ENCODE measurements around the gene SLC25A36. TPM values are rescaled to one million over a fixed set of nuclear protein-coding genes. Genes with fewer than 3 reads are reported as not detected.
"Not testable (repeated sequence)": the region's sequence is repeated elsewhere in the genome, so short reads cannot be mapped to it uniquely, and the experiment has no call there.

The SLC25A36 gene
- total RNA-seq, 1 donor from 2014 or later: 45.7 TPM

- no peak overlapping the region for H3K27ac Mint-ChIP-seq
- ChIA-PET CTCF (no interaction called here), POLR2A (no interaction called here)
- no peaks in the 10 kb centered on the region for H3K9me3 Mint-ChIP-seq
- TF ChIP-seq, protein P1, sequence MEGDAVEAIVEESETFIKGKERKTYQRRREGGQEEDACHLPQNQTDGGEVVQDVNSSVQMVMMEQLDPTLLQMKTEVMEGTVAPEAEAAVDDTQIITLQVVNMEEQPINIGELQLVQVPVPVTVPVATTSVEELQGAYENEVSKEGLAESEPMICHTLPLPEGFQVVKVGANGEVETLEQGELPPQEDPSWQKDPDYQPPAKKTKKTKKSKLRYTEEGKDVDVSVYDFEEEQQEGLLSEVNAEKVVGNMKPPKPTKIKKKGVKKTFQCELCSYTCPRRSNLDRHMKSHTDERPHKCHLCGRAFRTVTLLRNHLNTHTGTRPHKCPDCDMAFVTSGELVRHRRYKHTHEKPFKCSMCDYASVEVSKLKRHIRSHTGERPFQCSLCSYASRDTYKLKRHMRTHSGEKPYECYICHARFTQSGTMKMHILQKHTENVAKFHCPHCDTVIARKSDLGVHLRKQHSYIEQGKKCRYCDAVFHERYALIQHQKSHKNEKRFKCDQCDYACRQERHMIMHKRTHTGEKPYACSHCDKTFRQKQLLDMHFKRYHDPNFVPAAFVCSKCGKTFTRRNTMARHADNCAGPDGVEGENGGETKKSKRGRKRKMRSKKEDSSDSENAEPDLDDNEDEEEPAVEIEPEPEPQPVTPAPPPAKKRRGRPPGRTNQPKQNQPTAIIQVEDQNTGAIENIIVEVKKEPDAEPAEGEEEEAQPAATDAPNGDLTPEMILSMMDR (IDR thresholded peaks at IDR 0.05): no peak
- intact Hi-C loops (cut with micrococcal nuclease): no loop called here
- H3K27me3 Mint-ChIP-seq: no peaks in the 10 kb centered on the region
- H3K36me3 Mint-ChIP-seq (ENCODE audit: low read depth): peaks cover 35% of the 10 kb centered on the region
- H3K4me3 Mint-ChIP-seq: no peak overlapping the region
- H3K4me1 Mint-ChIP-seq: peaks cover 17% of the 10 kb centered on the region
- DNase-seq (no peak), ATAC-seq (ENCODE audit: low read depth) (no peak)
These were observed 14.0 kb downstream of the SLC25A36 start for GRCh38 chr3:140955645-140956044.

GRCh38 chr3:140956058-140956835 is 14.6 kb downstream of the SLC25A36 start:
- Mint-ChIP-seq H3K9me3 (no peaks in the 10 kb centered on the region), H3K4me1 (peaks cover 13% of the 10 kb centered on the region), H3K4me3 (no peak overlapping the region), H3K27ac (no peak overlapping the region), H3K27me3 (no peaks in the 10 kb centered on the region), H3K36me3 (ENCODE audit: low read depth) (peaks cover 40% of the 10 kb centered on the region)
- TF ChIP-seq, protein P1 (IDR thresholded peaks at IDR 0.05): no peak
- CTCF ChIA-PET: interaction anchor here (1.0 kb wide), 1 partner anchor 44 kb away, joined by 3 read pairs; no protein-coding TSS in a partner anchor
- POLR2A ChIA-PET: no interaction called here
- ATAC-seq (ENCODE audit: low read depth) (no peak), DNase-seq (no peak)
- intact Hi-C loops (cut with micrococcal nuclease): no loop called here

- H3K27ac Mint-ChIP-seq: no peak overlapping the region
- ATAC-seq (ENCODE audit: low read depth) (no peak), DNase-seq (no peak)
- H3K27me3 Mint-ChIP-seq: no peaks in the 10 kb centered on the region
- H3K36me3 Mint-ChIP-seq (ENCODE audit: low read depth): peaks cover 48% of the 10 kb centered on the region
- H3K9me3 Mint-ChIP-seq: no peaks in the 10 kb centered on the region
- H3K4me3 Mint-ChIP-seq: no peak overlapping the region
- TF ChIP-seq, protein P1 (IDR thresholded peaks at IDR 0.05): no peak
- H3K4me1 Mint-ChIP-seq: no peaks in the 10 kb centered on the region
- POLR2A ChIA-PET: no interaction called here
- intact Hi-C loops (cut with micrococcal nuclease): loop anchor here (1.0 kb wide), 2 partner anchors 51 to 75 kb away; no protein-coding TSS in a partner anchor
- CTCF ChIA-PET: no interaction called here
These were observed 31.2 kb downstream of the SLC25A36 start for GRCh38 chr3:140972833-140973232.

- DNase-seq: no peak
- TF ChIP-seq, protein P1 (IDR thresholded peaks at IDR 0.05): no peak
- Mint-ChIP-seq H3K4me1 (no peaks in the 10 kb centered on the region), H3K27me3 (no peaks in the 10 kb centered on the region), H3K9me3 (no peaks in the 10 kb centered on the region), H3K36me3 (ENCODE audit: low read depth) (peaks cover 50% of the 10 kb centered on the region), H3K4me3 (no peak overlapping the region), H3K27ac (no peak overlapping the region)
- ATAC-seq (ENCODE audit: low read depth): no peak
- ChIA-PET CTCF (interaction anchor here (1.3 kb wide), 2 partner anchors 53 to 74 kb away, joined by 3 to 4 read pairs; no protein-coding TSS in a partner anchor), POLR2A (no interaction called here)
- intact Hi-C loops (cut with micrococcal nuclease): no loop called here
These were observed 33.3 kb downstream of the SLC25A36 start for GRCh38 chr3:140974900-140975299.

DNA sequence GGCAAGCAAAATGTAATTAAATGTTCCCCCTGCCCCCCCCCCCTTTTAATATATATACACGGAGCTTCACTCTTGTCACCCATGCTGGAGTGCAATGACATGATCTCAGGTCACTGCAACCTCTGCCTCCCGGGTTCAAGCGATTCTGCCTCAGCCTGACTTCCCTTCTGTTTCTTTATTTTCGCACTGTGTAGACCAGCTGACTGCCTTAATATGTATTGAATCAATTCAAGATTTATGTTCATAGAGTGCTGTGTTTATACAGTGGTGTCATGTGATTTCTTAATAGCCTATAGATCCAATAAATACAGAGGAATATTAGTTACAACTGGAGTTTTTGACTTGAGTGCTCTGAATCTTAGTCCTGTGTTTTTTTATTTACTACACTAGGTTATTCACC is 39.0 kb downstream of the SLC25A36 start:
- Mint-ChIP-seq H3K27me3 (no peaks in the 10 kb centered on the region), H3K4me3 (no peak overlapping the region), H3K36me3 (ENCODE audit: low read depth) (peaks cover 22% of the 10 kb centered on the region), H3K9me3 (peaks cover 6% of the 10 kb centered on the region), H3K27ac (no peak overlapping the region), H3K4me1 (no peaks in the 10 kb centered on the region)
- ChIA-PET CTCF (no interaction called here), POLR2A (no interaction called here)
- intact Hi-C loops (cut with micrococcal nuclease): no loop called here
- TF ChIP-seq, protein P1 (IDR thresholded peaks at IDR 0.05): no peak
- ATAC-seq (ENCODE audit: low read depth): no peak
- DNase-seq: no peak

GRCh38 chr3:140987792-140988191 is 46.2 kb downstream of the SLC25A36 start:
- H3K4me3 Mint-ChIP-seq; H3K27me3 Mint-ChIP-seq; DNase-seq; ATAC-seq (ENCODE audit: low read depth); intact Hi-C loops (cut with micrococcal nuclease); H3K4me1 Mint-ChIP-seq; POLR2A ChIA-PET; H3K27ac Mint-ChIP-seq; CTCF ChIA-PET; H3K36me3 Mint-ChIP-seq (ENCODE audit: low read depth): not testable (repeated sequence)
- H3K9me3 Mint-ChIP-seq: peaks cover 10% of the 10 kb centered on the region

Data from activated B cell treated with CpG ODN at 0.5 μM for 24 hours (primary cell).